H9 (cell line): ENCODE results near the gene SMG7. TPM values are rescaled to one million over a fixed set of nuclear protein-coding genes. Genes with fewer than 3 reads are reported as not detected.

ENCODE experiments used
- DNase-seq: peaks from one replicate; pipeline ENCODE4 v3.0.0-alpha.2; 2017
- H2AFZ ChIP-seq: one replicate; pipeline ENCODE4 v1.6.1; 2013; ENCODE audit warnings: mild to moderate bottlenecking, low read length, control low read depth, moderate library complexity
- H2AK5ac ChIP-seq: 2 replicates; pipeline ENCODE4 v1.6.1; 2013; ENCODE audit warnings: low read length, control low read depth, mixed read lengths; ENCODE audit not compliant: insufficient read length
- H2BK120ac ChIP-seq: one replicate; pipeline ENCODE4 v1.6.1; 2013; ENCODE audit warnings: low read depth, mild to moderate bottlenecking, low read length, control low read depth, inconsistent platforms; ENCODE audit not compliant: poor library complexity, severe bottlenecking
- H2BK12ac ChIP-seq: 2 replicates; pipeline ENCODE4 v1.6.1; 2013; ENCODE audit warnings: low read length, control low read depth, mixed read lengths, low read depth; ENCODE audit not compliant: insufficient read length
- H2BK15ac ChIP-seq: 2 replicates; pipeline ENCODE4 v1.6.1; 2013; ENCODE audit warnings: low read depth, low read length, control low read depth
- H2BK20ac ChIP-seq: one replicate; pipeline ENCODE4 v1.6.1; 2013; ENCODE audit warnings: low read depth, mild to moderate bottlenecking, low read length, control low read depth, inconsistent platforms; ENCODE audit not compliant: poor library complexity, severe bottlenecking
- H2BK5ac ChIP-seq: 2 replicates; pipeline ENCODE4 v1.6.1; 2013; ENCODE audit warnings: low read length, control low read depth, mixed read lengths; ENCODE audit not compliant: insufficient read length
- H3K14ac ChIP-seq: 2 replicates; pipeline ENCODE4 v1.6.1; 2013; ENCODE audit warnings: low read length, control low read depth; ENCODE audit not compliant: insufficient read depth
- H3K18ac ChIP-seq: 2 replicates; pipeline ENCODE4 v1.6.1; 2013; ENCODE audit warnings: low read depth, mild to moderate bottlenecking, mixed read lengths, low read length, control low read depth; ENCODE audit not compliant: insufficient read length
- H3K23ac ChIP-seq: 2 replicates; pipeline ENCODE4 v1.6.1; 2013; ENCODE audit warnings: low read length, control low read depth, mixed read lengths, low read depth; ENCODE audit not compliant: insufficient read length
- H3K23me2 ChIP-seq: 2 replicates; pipeline ENCODE4 v1.6.1; 2013; ENCODE audit warnings: low read depth, mild to moderate bottlenecking, mixed read lengths, low read length, control low read depth; ENCODE audit not compliant: insufficient read length, poor library complexity, severe bottlenecking
- H3K27ac ChIP-seq: 2 replicates; pipeline ENCODE4 v1.5.1; 2013; ENCODE audit warnings: low read length, control low read depth, mixed read lengths, low read depth; ENCODE audit not compliant: insufficient read length
- H3K27me3 ChIP-seq: 2 replicates; pipeline ENCODE4 v1.6.1; 2013; ENCODE audit warnings: low read length, control low read depth, inconsistent platforms; ENCODE audit not compliant: insufficient read depth
- H3K4ac ChIP-seq: 2 replicates; pipeline ENCODE4 v1.6.1; 2013; ENCODE audit warnings: low read depth, mild to moderate bottlenecking, control low read depth, inconsistent platforms, low read length, moderate library complexity
- H3K4me1 ChIP-seq: 2 replicates; pipeline ENCODE4 v1.6.1; 2013; ENCODE audit warnings: low read length, control low read depth, inconsistent platforms; ENCODE audit not compliant: insufficient read depth
- H3K4me2 ChIP-seq: 2 replicates; pipeline ENCODE4 v1.6.1; 2013; ENCODE audit warnings: low read length, control low read depth, mixed read lengths; ENCODE audit not compliant: insufficient read length, insufficient read depth
- H3K56ac ChIP-seq: 2 replicates; pipeline ENCODE4 v1.6.1; 2013; ENCODE audit warnings: low read depth, mild to moderate bottlenecking, mixed read lengths, low read length, control low read depth; ENCODE audit not compliant: insufficient read length
- H3K79me1 ChIP-seq: 2 replicates; pipeline ENCODE4 v1.6.1; 2013; ENCODE audit warnings: low read depth, mild to moderate bottlenecking, moderate library complexity, low read length, control low read depth, inconsistent platforms; ENCODE audit not compliant: insufficient read depth, poor library complexity, severe bottlenecking
- H3K79me2 ChIP-seq: 2 replicates; pipeline ENCODE4 v1.6.1; 2013; ENCODE audit warnings: low read length, control low read depth, inconsistent platforms; ENCODE audit not compliant: insufficient read depth
- H3K9ac ChIP-seq: 2 replicates; pipeline ENCODE4 v1.6.1; 2013; ENCODE audit warnings: low read length, control low read depth, mixed read lengths; ENCODE audit not compliant: insufficient read length; ENCODE audit errors: extremely low read depth
- H3K9me3 ChIP-seq: one replicate; pipeline ENCODE4 v1.6.1; 2013; ENCODE audit warnings: low read depth, low read length, inconsistent platforms; ENCODE audit not compliant: control insufficient read depth
- H3T11ph ChIP-seq: one replicate; pipeline ENCODE4 v1.6.1; 2013; ENCODE audit warnings: mild to moderate bottlenecking, low read length, control low read depth, inconsistent platforms
- H4K20me1 ChIP-seq: one replicate; pipeline ENCODE4 v1.6.1; 2013; ENCODE audit not compliant: control insufficient read depth, insufficient read length, insufficient read depth
- H4K5ac ChIP-seq: 2 replicates; pipeline ENCODE4 v1.6.1; 2013; ENCODE audit warnings: low read depth, mild to moderate bottlenecking, mixed read lengths, low read length, control low read depth; ENCODE audit not compliant: insufficient read length
- H4K8ac ChIP-seq: replicated peaks from 2 replicates; pipeline ENCODE4 v1.6.1; 2013; ENCODE audit warnings: low read length, control low read depth, mixed read lengths, low read depth; ENCODE audit not compliant: insufficient read length
- H4K91ac ChIP-seq: 2 replicates; pipeline ENCODE4 v1.6.1; 2013; ENCODE audit warnings: low read depth, mild to moderate bottlenecking, moderate library complexity, mixed read lengths, low read length, control low read depth; ENCODE audit not compliant: insufficient read length
- H3K27ac Mint-ChIP-seq, 3 experiments: 2 replicates in 2 of 3; 3 replicates in 1 of 3; pipeline ENCODE4 v1.8.0; 2020 to 2021; ENCODE audit warnings: mixed read lengths in 3 of 3, mild to moderate bottlenecking in 1 of 3, moderate library complexity in 1 of 3
- H3K27me3 Mint-ChIP-seq: 2 replicates; pipeline ENCODE4 v1.8.0; 2021; ENCODE audit warnings: low read depth, mild to moderate bottlenecking, moderate library complexity, mixed read lengths
- H3K36me3 Mint-ChIP-seq, 3 experiments: 2 replicates in 2 of 3; 3 replicates in 1 of 3; pipeline ENCODE4 v1.8.0; 2020 to 2021; ENCODE audit warnings: low read depth in 3 of 3, mixed read lengths in 3 of 3; ENCODE audit not compliant: insufficient read depth in 1 of 3
- H3K4me1 Mint-ChIP-seq, 2 experiments: 2 replicates each; pipeline ENCODE4 v1.8.0; 2020; ENCODE audit warnings: mixed read lengths in 2 of 2
- H3K4me3 Mint-ChIP-seq, 2 experiments: 2 replicates in 1 of 2; 3 replicates in 1 of 2; pipeline ENCODE4 v1.8.0; 2020 to 2021; ENCODE audit warnings: mild to moderate bottlenecking in 2 of 2, mixed read lengths in 2 of 2, moderate library complexity in 1 of 2
- H3K9me3 Mint-ChIP-seq, 2 experiments: 2 replicates in 1 of 2; 3 replicates in 1 of 2; pipeline ENCODE4 v1.8.0; 2020; ENCODE audit warnings: mild to moderate bottlenecking in 2 of 2, mixed read lengths in 2 of 2, moderate library complexity in 1 of 2
- CTCF ChIP-seq: fragments of 200-600 bp; sonication (generic); conservative IDR thresholded peaks from 3 replicates; pipeline ENCODE4 v1.8.0; 2021; ENCODE audit warnings: antibody characterized with exemption, mild to moderate bottlenecking
- WGBS: extraction: QIAGEN DNeasy Blood & Tissue Kit; methylation state at CpG from one replicate; pipeline ENCODE4 v1.1.7; 2013; ENCODE audit warnings: missing lambda C conversion rate, low lambda C conversion rate, mixed read lengths; ENCODE audit not compliant: insufficient read length; ENCODE audit errors: extremely low coverage; 5-methylcytosine and 5-hydroxymethylcytosine counted together
- total RNA-seq: library from RNA; stranded (reverse); gene quantifications from 2 replicates; pipeline ENCODE4 v1.2.1, GENCODE V29; 2021

SMG7 gene
- total RNA-seq, 1 experiment from 2014 or later = 77.0 TPM

DNA sequence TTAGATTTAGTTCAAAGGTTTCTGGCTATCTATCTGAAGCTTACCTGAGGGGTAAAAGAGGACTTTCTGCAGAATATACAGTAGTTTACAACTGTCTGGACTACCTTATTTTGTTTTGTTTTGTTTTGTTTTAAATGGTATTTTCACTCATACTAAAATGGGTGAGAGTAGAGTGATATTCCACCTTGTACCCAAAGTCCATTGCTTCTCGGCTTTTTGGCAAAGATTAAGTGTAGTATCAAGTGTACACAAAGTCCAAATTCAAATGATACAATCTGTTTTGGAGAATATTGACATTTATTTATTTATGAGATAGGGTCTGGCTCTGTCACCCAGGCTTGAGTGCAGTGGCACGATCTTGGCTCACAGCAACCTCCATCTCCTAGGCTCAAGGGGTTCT, 11.7 kb upstream of the SMG7 start:
- Histone ChIP-seq H3K9me3 (no peaks in the 10 kb centered on the region), H2BK5ac (no peak overlapping the region), H3K4me2 (no peak overlapping the region), H4K20me1 (no peaks in the 10 kb centered on the region), H3K79me2 (no peaks in the 10 kb centered on the region), H4K91ac (no peak overlapping the region), H3K27me3 (no peaks in the 10 kb centered on the region), H3K23me2 (no peaks in the 10 kb centered on the region), H2BK120ac (no peak overlapping the region), H3K18ac (no peak overlapping the region), H3K27ac (peak overlapping the region; percentile 71), H3K9ac (no peak overlapping the region), H3T11ph (peak overlapping the region; percentile 17), H3K23ac (no peak overlapping the region), H3K56ac (no peak overlapping the region), H3K79me1 (no peaks in the 10 kb centered on the region), H4K8ac (no peak overlapping the region), H4K5ac (no peak overlapping the region), H2BK20ac (no peak overlapping the region), H2AK5ac (no peak overlapping the region), H2AFZ (no peak overlapping the region), H3K4ac (no peak overlapping the region), H2BK15ac (no peak overlapping the region), H3K14ac (no peak overlapping the region), H2BK12ac (no peak overlapping the region), H3K4me1 (peaks cover 2% of the 10 kb centered on the region; the same call in 1 of the 2 replicates)
- no peak for TF ChIP-seq CTCF
- Mint-ChIP-seq H3K9me3 (peaks cover 0 to 3% of the 10 kb centered on the region in 2 experiments; a peak in 1 of 5 replicates), H3K36me3 (no peaks in the 10 kb centered on the region), H3K4me3 (no peak overlapping the region), H3K27ac (peak overlapping the region in 1 of 3 experiments; percentile 44; a peak in 1 of 7 replicates), H3K27me3 (no peaks in the 10 kb centered on the region), H3K4me1 (peaks cover 29% of the 10 kb centered on the region in 2 experiments)
- DNase-seq = no peak
- no CpG with 5 or more reads among the region's 2 CpGs for WGBS
